Loucy (cell line): ENCODE measurements around the gene CHST11.

Experiments
- CTCF ChIP-seq: fragments of 200-600 bp; sonication (generic); conservative IDR thresholded peaks from 2 replicates; pipeline ENCODE4 v1.5.1; 2014; ENCODE audit warnings: mild to moderate bottlenecking, antibody characterized with exemption, low read length
- EZH2phosphoT487 ChIP-seq: fragments of 200-600 bp; IDR thresholded peaks from 2 replicates; pipeline ENCODE4 v1.6.1; 2018; ENCODE audit warnings: antibody characterized with exemption, mild to moderate bottlenecking, moderate library complexity, borderline replicate concordance

- TF ChIP-seq EZH2phosphoT487 (no peak), CTCF (no peak)
These were observed 329.6 kb downstream of the CHST11 start for GRCh38 chr12:104786352-104786751.
